ENCODE measurements around the gene CPNE7. TPM values are rescaled to one million over a fixed set of nuclear protein-coding genes. Genes with fewer than 3 reads are reported as not detected.
A peak's percentile ranks its signal among the peaks of the same experiment; 100 is the strongest.

CPNE7 gene
- total and polyA plus RNA-seq, 9 of the 15 experiments (the other 6 are each of a cell fraction or from before 2014, with no cell fraction given): 0.30 to 73.4 (median 32.7) TPM

GRCh38 chr16:89555780-89556179 lies 19.8 kb upstream of the CPNE7 start:
- ChIA-PET POLR2A (interaction anchor here (1.3 kb wide), 1 partner anchor 23 kb away, joined by 3 read pairs; no protein-coding TSS in a partner anchor), CTCF (ENCODE audit: low intra/inter-chr PET ratio) (no interaction called here)
- H3K79me2 ChIP-seq (ENCODE audit: control insufficient read depth, insufficient read depth, low read length): peaks cover 12% of the 10 kb centered on the region
- no peak for ATAC-seq
- H3K4me1 ChIP-seq (replicated peaks in 1 of 2; ENCODE audit: control insufficient read depth in 2 of 2, insufficient read depth in 2 of 2, low read length in 2 of 2): peaks cover 3 to 33% of the 10 kb centered on the region in 2 experiments; a peak in 4 of 5 replicates
- H3K9me1 ChIP-seq (ENCODE audit: control insufficient read depth, insufficient read depth, low read length): no peaks in the 10 kb centered on the region
- no peak for DNase-seq (ENCODE audit: extremely low read depth in 1 of 4, low spot score in 3 of 4)
- FAIRE-seq: no peak
- 0 out of 2 replicates have a peak, but pooled peaks have one; percentile 25 for TF ChIP-seq POLR2G (IDR thresholded peaks at IDR 0.05; ENCODE audit: low read depth, low read length)
- TF ChIP-seq SRSF7 (optimal IDR thresholded peaks at IDR 0.05; ENCODE audit: low read depth, low read length): no peak
- no peak overlapping the region for H2AFZ ChIP-seq (ENCODE audit: low read depth, low read length)
- intact Hi-C loops (cut with micrococcal nuclease) (loop anchor here (2.0 kb wide), 1 partner anchor 223 kb away; no protein-coding TSS in a partner anchor), in situ Hi-C loops (cut with MboI) (no loop called here)
- peaks cover 64% of the 10 kb centered on the region; the same call in 2 of the 3 replicates for H3K36me3 ChIP-seq (ENCODE audit: control insufficient read depth, insufficient read depth, low read length)
- H3K27me3 ChIP-seq (ENCODE audit: control insufficient read depth in 2 of 2, insufficient read depth in 2 of 2, low read length in 2 of 2): no peaks in the 10 kb centered on the region
- no peak overlapping the region; a peak in 1 of 4 replicates for H3K9ac ChIP-seq (ENCODE audit: insufficient read depth in 1 of 2, low read depth in 2 of 2, low read length in 2 of 2)
- H4K20me1 ChIP-seq (replicated peaks; ENCODE audit: control insufficient read depth, insufficient read depth, low read length): no peaks in the 10 kb centered on the region
- H3K9me3 ChIP-seq (replicated peaks; ENCODE audit: control insufficient read depth, insufficient read depth, low read depth, low read length): no peaks in the 10 kb centered on the region
- H3K4me2 ChIP-seq (ENCODE audit: insufficient read depth, low read length): no peak overlapping the region
- BruUV-seq (replicated peaks): no TSS peak
- no peak overlapping the region for H3K4me3 ChIP-seq
- 76% methylated on average over 11 of the region's 13 CpGs for WGBS (ENCODE audit: insufficient coverage, low coverage, missing lambda C conversion rate)
- no peak overlapping the region for H3K27ac ChIP-seq (ENCODE audit: extremely low read depth, low read depth, low read length)

GRCh38 chr16:89556750-89557689 lies 18.5 kb upstream of the CPNE7 start:
- ATAC-seq (peak; percentile 77), FAIRE-seq (peak; percentile 91), DNase-seq (ENCODE audit: extremely low read depth in 1 of 4, low spot score in 3 of 4) (peak; percentile 75 to 90 (median 82))
- peak overlapping the region in 1 of 2 experiments; percentile 80; a peak in 2 of 4 replicates for H3K9ac ChIP-seq (ENCODE audit: insufficient read depth in 1 of 2, low read depth in 2 of 2, low read length in 2 of 2)
- H4K20me1 ChIP-seq (replicated peaks; ENCODE audit: control insufficient read depth, insufficient read depth, low read length): peaks cover 10% of the 10 kb centered on the region
- no peaks in the 10 kb centered on the region for H3K9me1 ChIP-seq (ENCODE audit: control insufficient read depth, insufficient read depth, low read length)
- 68% methylated on average over 34 of the region's 34 CpGs for WGBS (ENCODE audit: insufficient coverage, low coverage, missing lambda C conversion rate)
- no peak overlapping the region for H3K4me3 ChIP-seq
- H3K9me3 ChIP-seq (replicated peaks; ENCODE audit: control insufficient read depth, insufficient read depth, low read depth, low read length): 0 out of 2 replicates have a peak, but pooled peaks cover 2% of the 10 kb centered on the region
- CTCF ChIA-PET (ENCODE audit: low intra/inter-chr PET ratio): no interaction called here
- intact Hi-C loops (cut with micrococcal nuclease) (loop anchor here (2.0 kb wide), 1 partner anchor 224 kb away; no protein-coding TSS in a partner anchor), in situ Hi-C loops (cut with MboI) (no loop called here)
- POLR2A ChIA-PET: interaction anchor here (0.8 to 1.0 kb wide), 3 partner anchors 49 to 174 kb away, joined by 3 read pairs; partner anchors contain the start of gene SPG7
- no peak overlapping the region for H3K4me2 ChIP-seq (ENCODE audit: insufficient read depth, low read length)
- H3K4me1 ChIP-seq (replicated peaks in 1 of 2; ENCODE audit: control insufficient read depth in 2 of 2, insufficient read depth in 2 of 2, low read length in 2 of 2): peaks cover 4 to 38% of the 10 kb centered on the region in 2 experiments; a peak in 4 of 5 replicates
- H3K36me3 ChIP-seq (ENCODE audit: control insufficient read depth, insufficient read depth, low read length): peaks cover 63% of the 10 kb centered on the region
- no peak overlapping the region for H3K27ac ChIP-seq (ENCODE audit: extremely low read depth, low read depth, low read length)
- no peaks in the 10 kb centered on the region for H3K27me3 ChIP-seq (ENCODE audit: control insufficient read depth in 2 of 2, insufficient read depth in 2 of 2, low read length in 2 of 2)
- H2AFZ ChIP-seq (ENCODE audit: low read depth, low read length): no peak overlapping the region
- BruUV-seq (replicated peaks): no TSS peak
- peaks cover 24% of the 10 kb centered on the region for H3K79me2 ChIP-seq (ENCODE audit: control insufficient read depth, insufficient read depth, low read length)
- TF ChIP-seq THAP12 (CRISPR knock-in tag; IDR thresholded peaks at IDR 0.05) (no peak; the same call in 1 of the 2 replicates), ATF7 (IDR thresholded peaks at IDR 0.05) (0 out of 2 replicates have a peak, but pooled peaks have one; percentile 10), BRCA1 (IDR thresholded peaks at IDR 0.05) (no peak), BRCA1 (CRISPR knock-in tag; IDR thresholded peaks at IDR 0.05) (no peak)

Measured in K562 (cell line).